ENCODE results near the gene RGL2.

Gene RGL2

GRCh38 chr6:33292996-33293682, 5.6 kb downstream of the RGL2 start:
- no peak overlapping the region for H2BK120ac ChIP-seq (ENCODE audit: low read depth, low read length)
- no peak for DNase-seq
- no peak overlapping the region for H2BK15ac ChIP-seq (replicated peaks; ENCODE audit: low read depth)
- H3K36me3 ChIP-seq (ENCODE audit: control insufficient read depth, insufficient read depth, low read length): peaks cover 2% of the 10 kb centered on the region
- H3K79me1 ChIP-seq (ENCODE audit: low read length): peaks cover 21% of the 10 kb centered on the region
- no peak overlapping the region for H3K56ac ChIP-seq (ENCODE audit: low read length)
- no peak overlapping the region for H3K4me3 ChIP-seq (ENCODE audit: low read length)
- H3K23ac ChIP-seq (ENCODE audit: low read length): no peak overlapping the region
- WGBS (ENCODE audit: extremely low coverage, insufficient coverage, low lambda C conversion rate): no CpG with 5 or more reads among the region's 16 CpGs
- no peak overlapping the region for H3K4ac ChIP-seq (ENCODE audit: low read depth, low read length)
- H3K27ac ChIP-seq (ENCODE audit: low read depth, low read length): no peak overlapping the region
- H3K9ac ChIP-seq (ENCODE audit: low read length): no peak overlapping the region
- H4K8ac ChIP-seq (ENCODE audit: low read depth, low read length): no peak overlapping the region
- H4K5ac ChIP-seq (ENCODE audit: low read length): no peak overlapping the region
- no peak overlapping the region for H2AK5ac ChIP-seq (ENCODE audit: low read length)
- no peak overlapping the region for H3K4me2 ChIP-seq (ENCODE audit: low read length)
- no peaks in the 10 kb centered on the region for H3K27me3 ChIP-seq (ENCODE audit: insufficient read depth, low read length, poor library complexity)
- H2BK5ac ChIP-seq (ENCODE audit: low read length): no peak overlapping the region
- H3K79me2 ChIP-seq (ENCODE audit: control insufficient read depth, insufficient read depth, low read length): peaks cover 20% of the 10 kb centered on the region
- no peak overlapping the region for H3K18ac ChIP-seq (ENCODE audit: low read length)
- H3K4me1 ChIP-seq (ENCODE audit: control insufficient read depth, low read depth, low read length): no peaks in the 10 kb centered on the region

GRCh38 chr6:33290459-33290858, 8.3 kb downstream of the RGL2 start:
- H3K4me1 ChIP-seq (ENCODE audit: control insufficient read depth, low read depth, low read length): no peaks in the 10 kb centered on the region
- no CpG with 5 or more reads among the region's 7 CpGs for WGBS (ENCODE audit: extremely low coverage, insufficient coverage, low lambda C conversion rate)
- H3K27me3 ChIP-seq (ENCODE audit: insufficient read depth, low read length, poor library complexity): no peaks in the 10 kb centered on the region
- peak overlapping the region; percentile 85 for H3K9ac ChIP-seq (ENCODE audit: low read length)
- H4K5ac ChIP-seq (ENCODE audit: low read length): no peak overlapping the region
- no peak overlapping the region for H3K27ac ChIP-seq (ENCODE audit: low read depth, low read length)
- H2AK5ac ChIP-seq (ENCODE audit: low read length): no peak overlapping the region
- H3K79me2 ChIP-seq (ENCODE audit: control insufficient read depth, insufficient read depth, low read length): peaks cover 19% of the 10 kb centered on the region
- DNase-seq: no peak
- H3K23ac ChIP-seq (ENCODE audit: low read length): no peak overlapping the region
- H3K79me1 ChIP-seq (ENCODE audit: low read length): peaks cover 22% of the 10 kb centered on the region
- no peak overlapping the region for H3K4me3 ChIP-seq (ENCODE audit: low read length)
- H2BK5ac ChIP-seq (ENCODE audit: low read length): no peak overlapping the region
- H3K4me2 ChIP-seq (ENCODE audit: low read length): peak overlapping the region; percentile 87
- peak overlapping the region; percentile 90 for H3K56ac ChIP-seq (ENCODE audit: low read length)
- no peak overlapping the region for H3K4ac ChIP-seq (ENCODE audit: low read depth, low read length)
- H4K8ac ChIP-seq (ENCODE audit: low read depth, low read length): no peak overlapping the region
- H2BK15ac ChIP-seq (replicated peaks; ENCODE audit: low read depth): no peak overlapping the region
- H3K36me3 ChIP-seq (ENCODE audit: control insufficient read depth, insufficient read depth, low read length): peaks cover 3% of the 10 kb centered on the region
- H2BK120ac ChIP-seq (ENCODE audit: low read depth, low read length): no peak overlapping the region
- no peak overlapping the region for H3K18ac ChIP-seq (ENCODE audit: low read length)

- Histone ChIP-seq H3K4me3 (ENCODE audit: low read length) (peak overlapping the region; percentile 81), H3K36me3 (ENCODE audit: control insufficient read depth, insufficient read depth, low read length) (peaks cover 3% of the 10 kb centered on the region), H4K8ac (ENCODE audit: low read depth, low read length) (no peak overlapping the region), H3K4ac (ENCODE audit: low read depth, low read length) (peak overlapping the region; percentile 81), H3K79me1 (ENCODE audit: low read length) (peaks cover 22% of the 10 kb centered on the region), H4K5ac (ENCODE audit: low read length) (no peak overlapping the region), H3K4me1 (ENCODE audit: control insufficient read depth, low read depth, low read length) (no peaks in the 10 kb centered on the region), H3K79me2 (ENCODE audit: control insufficient read depth, insufficient read depth, low read length) (peaks cover 19% of the 10 kb centered on the region), H3K27ac (ENCODE audit: low read depth, low read length) (no peak overlapping the region), H2BK5ac (ENCODE audit: low read length) (no peak overlapping the region), H2BK120ac (ENCODE audit: low read depth, low read length) (no peak overlapping the region), H3K9ac (ENCODE audit: low read length) (peak overlapping the region; percentile 85), H3K18ac (ENCODE audit: low read length) (no peak overlapping the region), H2AK5ac (ENCODE audit: low read length) (no peak overlapping the region), H2BK15ac (replicated peaks; ENCODE audit: low read depth) (no peak overlapping the region), H3K56ac (ENCODE audit: low read length) (peak overlapping the region; percentile 90), H3K27me3 (ENCODE audit: insufficient read depth, low read length, poor library complexity) (no peaks in the 10 kb centered on the region), H3K4me2 (ENCODE audit: low read length) (peak overlapping the region; percentile 87), H3K23ac (ENCODE audit: low read length) (no peak overlapping the region)
- no peak for DNase-seq
- WGBS (ENCODE audit: extremely low coverage, insufficient coverage, low lambda C conversion rate): no CpG with 5 or more reads among the region's 14 CpGs
These were observed 8.9 kb downstream of the RGL2 start for GRCh38 chr6:33289784-33290315.

- H3K9ac ChIP-seq (ENCODE audit: low read length): peak within 1 kb of the TSS; percentile 85
- H2BK5ac ChIP-seq (ENCODE audit: low read length): no peak within 1 kb of the TSS
- no peaks in the 10 kb centered on the region for H3K4me1 ChIP-seq (ENCODE audit: control insufficient read depth, low read depth, low read length)
- peak within 1 kb of the TSS; percentile 88 for H3K4me3 ChIP-seq (ENCODE audit: low read length)
- peaks cover 19% of the 10 kb centered on the region for H3K79me2 ChIP-seq (ENCODE audit: control insufficient read depth, insufficient read depth, low read length)
- no peak within 1 kb of the TSS for H3K23ac ChIP-seq (ENCODE audit: low read length)
- WGBS (ENCODE audit: extremely low coverage, insufficient coverage, low lambda C conversion rate): no CpG with 5 or more reads among the region's 43 CpGs
- no peak within 1 kb of the TSS for H2BK15ac ChIP-seq (replicated peaks; ENCODE audit: low read depth)
- H3K4ac ChIP-seq (ENCODE audit: low read depth, low read length): peak within 1 kb of the TSS; percentile 81
- H3K18ac ChIP-seq (ENCODE audit: low read length): no peak within 1 kb of the TSS
- H4K8ac ChIP-seq (ENCODE audit: low read depth, low read length): no peak within 1 kb of the TSS
- peaks cover 8% of the 10 kb centered on the region for H3K36me3 ChIP-seq (ENCODE audit: control insufficient read depth, insufficient read depth, low read length)
- H2AK5ac ChIP-seq (ENCODE audit: low read length): no peak within 1 kb of the TSS
- peak; percentile 95 for DNase-seq
- peak within 1 kb of the TSS; percentile 87 for H3K4me2 ChIP-seq (ENCODE audit: low read length)
- no peaks in the 10 kb centered on the region for H3K27me3 ChIP-seq (ENCODE audit: insufficient read depth, low read length, poor library complexity)
- no peak within 1 kb of the TSS for H2BK120ac ChIP-seq (ENCODE audit: low read depth, low read length)
- H3K27ac ChIP-seq (ENCODE audit: low read depth, low read length): no peak within 1 kb of the TSS
- H3K79me1 ChIP-seq (ENCODE audit: low read length): peaks cover 22% of the 10 kb centered on the region
- H3K56ac ChIP-seq (ENCODE audit: low read length): peak within 1 kb of the TSS; percentile 90
- no peak within 1 kb of the TSS for H4K5ac ChIP-seq (ENCODE audit: low read length)
These were observed 9.6 kb downstream of the RGL2 start, which contains the start of the genes PFDN6 and WDR46 for GRCh38 chr6:33288921-33289783. PFDN6 (plus strand) TSS chr6:33289601; CDS start chr6:33289857, 256 bp downstream. WDR46 (minus strand) TSS chr6:33289239; CDS start chr6:33289170, 69 bp downstream.

- no peak overlapping the region for H4K8ac ChIP-seq (ENCODE audit: low read depth, low read length)
- peak overlapping the region; percentile 88 for H3K4me3 ChIP-seq (ENCODE audit: low read length)
- H2BK120ac ChIP-seq (ENCODE audit: low read depth, low read length): no peak overlapping the region
- H3K27me3 ChIP-seq (ENCODE audit: insufficient read depth, low read length, poor library complexity): no peaks in the 10 kb centered on the region
- H2BK15ac ChIP-seq (replicated peaks; ENCODE audit: low read depth): no peak overlapping the region
- H3K4me2 ChIP-seq (ENCODE audit: low read length): peak overlapping the region; percentile 75
- H3K4me1 ChIP-seq (ENCODE audit: control insufficient read depth, low read depth, low read length): no peaks in the 10 kb centered on the region
- no peak overlapping the region for H3K18ac ChIP-seq (ENCODE audit: low read length)
- no peak overlapping the region for H4K5ac ChIP-seq (ENCODE audit: low read length)
- H2AK5ac ChIP-seq (ENCODE audit: low read length): no peak overlapping the region
- H2BK5ac ChIP-seq (ENCODE audit: low read length): no peak overlapping the region
- no peak for DNase-seq
- no peak overlapping the region for H3K23ac ChIP-seq (ENCODE audit: low read length)
- H3K56ac ChIP-seq (ENCODE audit: low read length): peak overlapping the region; percentile 86
- H3K9ac ChIP-seq (ENCODE audit: low read length): peak overlapping the region; percentile 83
- H3K4ac ChIP-seq (ENCODE audit: low read depth, low read length): no peak overlapping the region
- H3K36me3 ChIP-seq (ENCODE audit: control insufficient read depth, insufficient read depth, low read length): peaks cover 8% of the 10 kb centered on the region
- no peak overlapping the region for H3K27ac ChIP-seq (ENCODE audit: low read depth, low read length)
- WGBS (ENCODE audit: extremely low coverage, insufficient coverage, low lambda C conversion rate): no CpG with 5 or more reads among the region's 21 CpGs
- peaks cover 19% of the 10 kb centered on the region for H3K79me2 ChIP-seq (ENCODE audit: control insufficient read depth, insufficient read depth, low read length)
- peaks cover 22% of the 10 kb centered on the region for H3K79me1 ChIP-seq (ENCODE audit: low read length)
These were observed 10.4 kb downstream of the RGL2 start for GRCh38 chr6:33288141-33288920.

Data from mesendoderm (in vitro differentiated cells).